ENCODE data around the gene SESN1. TPM values are rescaled to one million over a fixed set of nuclear protein-coding genes. Genes with fewer than 3 reads are reported as not detected.
A peak's percentile ranks its signal among the peaks of the same experiment; 100 is the strongest.

The SESN1 gene
- polyA plus RNA-seq, 4 donors = 13.8 to 30.2 (median 16.7) TPM

DNA sequence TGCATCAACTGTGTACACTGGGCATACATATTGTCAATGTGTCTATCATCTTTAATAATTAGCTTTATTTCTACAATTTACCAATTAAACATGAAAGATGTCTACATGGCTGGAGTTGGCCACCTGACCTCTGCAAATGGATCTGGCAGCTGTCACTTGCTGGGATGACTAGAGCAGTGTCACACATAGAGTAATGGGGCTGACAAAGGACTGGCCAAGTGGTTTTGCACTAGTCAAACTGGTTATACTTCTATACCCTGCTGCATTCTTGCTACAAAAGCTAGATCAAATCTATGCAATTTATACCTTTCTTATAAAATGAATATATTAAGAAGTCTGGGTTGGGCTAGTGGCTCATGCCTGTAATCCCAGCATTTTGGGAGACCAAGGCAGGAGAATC is 99.3 kb downstream of the SESN1 start:
- H3K27ac ChIP-seq (ENCODE audit: low read depth in 1 of 3, low read length in 2 of 3) = no peak overlapping the region
- no peak overlapping the region for H3K4me3 ChIP-seq (ENCODE audit: low read depth in 1 of 3, low read length in 3 of 3)
- no peaks in the 10 kb centered on the region for H3K9me3 ChIP-seq (ENCODE audit: control insufficient read depth in 2 of 2, insufficient read depth in 1 of 2, low read depth in 1 of 2, low read length in 1 of 2)
- peaks cover 4 to 22% (median 12%) of the 10 kb centered on the region in 3 donors for H3K36me3 ChIP-seq (ENCODE audit: control insufficient read depth in 3 of 3, insufficient read depth in 2 of 3, low read depth in 1 of 3, low read length in 3 of 3)
- no peaks in the 10 kb centered on the region for H3K27me3 ChIP-seq (ENCODE audit: control insufficient read depth in 3 of 3, insufficient read depth in 3 of 3, low read length in 3 of 3)
- no peak for FAIRE-seq
- no peak for DNase-seq
- H3K4me1 ChIP-seq (ENCODE audit: control insufficient read depth in 3 of 3, insufficient read depth in 2 of 3, low read depth in 1 of 3, low read length in 2 of 3) = peaks cover 0 to 10% (median 0%) of the 10 kb centered on the region in 3 donors

GRCh38 chr6:108993876-108994275 is 100.8 kb downstream of the SESN1 start:
- FAIRE-seq (no peak), DNase-seq (no peak)
- WGBS, 3 donors = 96 to 98% (median 97%) methylated on average over 3 of the region's 3 CpGs
- H3K4me1 ChIP-seq (ENCODE audit: control insufficient read depth in 3 of 3, insufficient read depth in 2 of 3, low read depth in 1 of 3, low read length in 2 of 3) = peaks cover 0 to 15% (median 3%) of the 10 kb centered on the region in 3 donors
- H3K9me3 ChIP-seq (ENCODE audit: control insufficient read depth in 2 of 2, insufficient read depth in 1 of 2, low read depth in 1 of 2, low read length in 1 of 2) = no peaks in the 10 kb centered on the region
- H3K27ac ChIP-seq (ENCODE audit: low read depth in 1 of 3, low read length in 2 of 3) = no peak overlapping the region
- H3K36me3 ChIP-seq (ENCODE audit: control insufficient read depth in 3 of 3, insufficient read depth in 2 of 3, low read depth in 1 of 3, low read length in 3 of 3) = peaks cover 2 to 27% (median 10%) of the 10 kb centered on the region in 3 donors
- H3K27me3 ChIP-seq (ENCODE audit: control insufficient read depth in 3 of 3, insufficient read depth in 3 of 3, low read length in 3 of 3) = no peaks in the 10 kb centered on the region
- H3K4me3 ChIP-seq (ENCODE audit: low read depth in 1 of 3, low read length in 3 of 3) = no peak overlapping the region

- H3K9me3 ChIP-seq (ENCODE audit: control insufficient read depth in 2 of 2, insufficient read depth in 1 of 2, low read depth in 1 of 2, low read length in 1 of 2) = no peaks in the 10 kb centered on the region
- FAIRE-seq = no peak
- H3K27ac ChIP-seq (ENCODE audit: low read depth in 1 of 3, low read length in 2 of 3) = peak overlapping the region in 1 of 3 donors; percentile 55
- no peak overlapping the region for H3K4me3 ChIP-seq (ENCODE audit: low read depth in 1 of 3, low read length in 3 of 3)
- 37 to 70% (median 46%) methylated on average over 3 of the region's 3 CpGs for WGBS, 3 donors
- H3K27me3 ChIP-seq (ENCODE audit: control insufficient read depth in 3 of 3, insufficient read depth in 3 of 3, low read length in 3 of 3) = no peaks in the 10 kb centered on the region
- H3K4me1 ChIP-seq (ENCODE audit: control insufficient read depth in 3 of 3, insufficient read depth in 2 of 3, low read depth in 1 of 3, low read length in 2 of 3) = peaks cover 0 to 25% (median 3%) of the 10 kb centered on the region in 3 donors
- peaks cover 5 to 33% (median 16%) of the 10 kb centered on the region in 3 donors for H3K36me3 ChIP-seq (ENCODE audit: control insufficient read depth in 3 of 3, insufficient read depth in 2 of 3, low read depth in 1 of 3, low read length in 3 of 3)
- DNase-seq = peak; percentile 82 to 86
Measured at GRCh38 chr6:108989700-108990099, 104.9 kb downstream of the SESN1 start.

GRCh38 chr6:108988765-108989164 is 105.9 kb downstream of the SESN1 start:
- no peak for DNase-seq
- no peak overlapping the region for H3K27ac ChIP-seq (ENCODE audit: low read depth in 1 of 3, low read length in 2 of 3)
- H3K9me3 ChIP-seq (ENCODE audit: control insufficient read depth in 2 of 2, insufficient read depth in 1 of 2, low read depth in 1 of 2, low read length in 1 of 2) = peaks cover 0 to 3% of the 10 kb centered on the region in 2 donors
- H3K36me3 ChIP-seq (ENCODE audit: control insufficient read depth in 3 of 3, insufficient read depth in 2 of 3, low read depth in 1 of 3, low read length in 3 of 3) = peaks cover 5 to 34% (median 14%) of the 10 kb centered on the region in 3 donors
- no peak overlapping the region for H3K4me3 ChIP-seq (ENCODE audit: low read depth in 1 of 3, low read length in 3 of 3)
- 95 to 99% (median 96%) methylated on average over 5 of the region's 5 CpGs for WGBS, 3 donors
- H3K27me3 ChIP-seq (ENCODE audit: control insufficient read depth in 3 of 3, insufficient read depth in 3 of 3, low read length in 3 of 3) = no peaks in the 10 kb centered on the region
- FAIRE-seq = no peak
- peaks cover 0 to 25% (median 3%) of the 10 kb centered on the region in 3 donors for H3K4me1 ChIP-seq (ENCODE audit: control insufficient read depth in 3 of 3, insufficient read depth in 2 of 3, low read depth in 1 of 3, low read length in 2 of 3)

- FAIRE-seq = no peak
- H3K4me1 ChIP-seq (ENCODE audit: control insufficient read depth in 3 of 3, insufficient read depth in 2 of 3, low read depth in 1 of 3, low read length in 2 of 3) = peaks cover 0 to 25% (median 3%) of the 10 kb centered on the region in 3 donors
- H3K9me3 ChIP-seq (ENCODE audit: control insufficient read depth in 2 of 2, insufficient read depth in 1 of 2, low read depth in 1 of 2, low read length in 1 of 2) = peaks cover 0 to 3% of the 10 kb centered on the region in 2 donors
- no peak for DNase-seq
- H3K27me3 ChIP-seq (ENCODE audit: control insufficient read depth in 3 of 3, insufficient read depth in 3 of 3, low read length in 3 of 3) = no peaks in the 10 kb centered on the region
- H3K36me3 ChIP-seq (ENCODE audit: control insufficient read depth in 3 of 3, insufficient read depth in 2 of 3, low read depth in 1 of 3, low read length in 3 of 3) = peaks cover 5 to 32% (median 13%) of the 10 kb centered on the region in 3 donors
- no peak overlapping the region for H3K4me3 ChIP-seq (ENCODE audit: low read depth in 1 of 3, low read length in 3 of 3)
- H3K27ac ChIP-seq (ENCODE audit: low read depth in 1 of 3, low read length in 2 of 3) = no peak overlapping the region
- WGBS, 3 donors = 86 to 91% (median 90%) methylated on average over 3 of the region's 3 CpGs
Measured at GRCh38 chr6:108988296-108988695, 106.3 kb downstream of the SESN1 start.

DNA sequence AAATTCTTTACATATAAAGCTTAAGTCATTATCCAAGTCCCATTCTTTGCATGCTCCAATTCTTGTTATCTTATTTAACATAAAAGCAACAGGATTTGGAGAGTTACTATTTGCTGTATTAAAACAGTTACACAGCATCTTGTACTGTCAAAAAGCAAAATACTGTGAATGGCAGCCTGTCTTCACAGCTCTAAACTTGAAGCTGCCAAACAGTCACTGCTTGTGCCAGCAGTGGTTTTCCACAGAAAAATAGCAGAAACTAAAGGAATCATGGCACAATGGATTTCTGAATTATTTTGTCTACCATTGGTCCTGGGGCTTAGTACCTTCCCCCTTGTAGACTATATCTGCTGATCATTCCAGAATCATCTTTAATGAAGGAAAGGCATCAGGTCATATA is 107.5 kb downstream of the SESN1 start:
- H3K4me3 ChIP-seq (ENCODE audit: low read depth in 1 of 3, low read length in 3 of 3) = no peak overlapping the region
- DNase-seq = no peak
- no peaks in the 10 kb centered on the region for H3K27me3 ChIP-seq (ENCODE audit: control insufficient read depth in 3 of 3, insufficient read depth in 3 of 3, low read length in 3 of 3)
- no peak overlapping the region for H3K27ac ChIP-seq (ENCODE audit: low read depth in 1 of 3, low read length in 2 of 3)
- peaks cover 0 to 5% of the 10 kb centered on the region in 2 donors for H3K9me3 ChIP-seq (ENCODE audit: control insufficient read depth in 2 of 2, insufficient read depth in 1 of 2, low read depth in 1 of 2, low read length in 1 of 2)
- peaks cover 0 to 25% (median 3%) of the 10 kb centered on the region in 3 donors for H3K4me1 ChIP-seq (ENCODE audit: control insufficient read depth in 3 of 3, insufficient read depth in 2 of 3, low read depth in 1 of 3, low read length in 2 of 3)
- H3K36me3 ChIP-seq (ENCODE audit: control insufficient read depth in 3 of 3, insufficient read depth in 2 of 3, low read depth in 1 of 3, low read length in 3 of 3) = peaks cover 5 to 31% (median 12%) of the 10 kb centered on the region in 3 donors
- no peak for FAIRE-seq

GRCh38 chr6:108985301-108985700 is 109.3 kb downstream of the SESN1 start:
- Histone ChIP-seq H3K4me1 (ENCODE audit: control insufficient read depth in 3 of 3, insufficient read depth in 2 of 3, low read depth in 1 of 3, low read length in 2 of 3) (peaks cover 0 to 16% (median 3%) of the 10 kb centered on the region in 3 donors), H3K27ac (ENCODE audit: low read depth in 1 of 3, low read length in 2 of 3) (no peak overlapping the region), H3K36me3 (ENCODE audit: control insufficient read depth in 3 of 3, insufficient read depth in 2 of 3, low read depth in 1 of 3, low read length in 3 of 3) (peaks cover 4 to 25% (median 9%) of the 10 kb centered on the region in 3 donors), H3K27me3 (ENCODE audit: control insufficient read depth in 3 of 3, insufficient read depth in 3 of 3, low read length in 3 of 3) (no peaks in the 10 kb centered on the region), H3K4me3 (ENCODE audit: low read depth in 1 of 3, low read length in 3 of 3) (no peak overlapping the region), H3K9me3 (ENCODE audit: control insufficient read depth in 2 of 2, insufficient read depth in 1 of 2, low read depth in 1 of 2, low read length in 1 of 2) (peaks cover 0 to 9% of the 10 kb centered on the region in 2 donors)
- FAIRE-seq (no peak), DNase-seq (no peak)

- 68 to 83% (median 69%) methylated on average over 1 of the region's 1 CpG for WGBS, 3 donors
Measured at GRCh38 chr6:108983151-108983550, 111.5 kb downstream of the SESN1 start.

More at GRCh38 chr6:108983151-108983550, 111.5 kb downstream of the SESN1 start:
- FAIRE-seq = no peak
- Histone ChIP-seq H3K36me3 (ENCODE audit: control insufficient read depth in 3 of 3, insufficient read depth in 2 of 3, low read depth in 1 of 3, low read length in 3 of 3) (peaks cover 3 to 19% (median 7%) of the 10 kb centered on the region in 3 donors), H3K4me3 (ENCODE audit: low read depth in 1 of 3, low read length in 3 of 3) (no peak overlapping the region), H3K27me3 (ENCODE audit: control insufficient read depth in 3 of 3, insufficient read depth in 3 of 3, low read length in 3 of 3) (no peaks in the 10 kb centered on the region), H3K9me3 (ENCODE audit: control insufficient read depth in 2 of 2, insufficient read depth in 1 of 2, low read depth in 1 of 2, low read length in 1 of 2) (peaks cover 0 to 15% of the 10 kb centered on the region in 2 donors), H3K4me1 (ENCODE audit: control insufficient read depth in 3 of 3, insufficient read depth in 2 of 3, low read depth in 1 of 3, low read length in 2 of 3) (peaks cover 0 to 8% (median 0%) of the 10 kb centered on the region in 3 donors), H3K27ac (ENCODE audit: low read depth in 1 of 3, low read length in 2 of 3) (no peak overlapping the region)
- no peak for DNase-seq

Data from small intestine (tissue), 7 donors.